KMS-11 (cell line): ENCODE measurements around the gene GAS2.
A peak's percentile ranks its signal among the peaks of the same experiment; 100 is the strongest.
"Not testable (repeated sequence)": the region's sequence is repeated elsewhere in the genome, so short reads cannot be mapped to it uniquely, and the experiment has no call there.

Experiments
- H2AFZ ChIP-seq: fragments of 200-600 bp; sonication (generic); 2 replicates; pipeline ENCODE4 v1.6.1; 2016; ENCODE audit warnings: antibody characterized with exemption, mixed run types, low read depth
- H3K27ac ChIP-seq: fragments of 200-600 bp; sonication (generic); 2 replicates; pipeline ENCODE4 v1.6.1; 2016; ENCODE audit warnings: mild to moderate bottlenecking, mixed run types
- H3K27me3 ChIP-seq: fragments of 200-600 bp; sonication (generic); 2 replicates; pipeline ENCODE4 v1.6.1; 2017; ENCODE audit warnings: mild to moderate bottlenecking, low read depth, mixed run types, moderate library complexity; ENCODE audit not compliant: insufficient read depth
- H3K36me3 ChIP-seq: fragments of 200-600 bp; sonication (generic); 2 replicates; pipeline ENCODE4 v1.6.1; 2017; ENCODE audit warnings: mild to moderate bottlenecking, mixed run types; ENCODE audit not compliant: insufficient read depth
- H3K4me1 ChIP-seq: fragments of 200-600 bp; sonication (generic); 2 replicates; pipeline ENCODE4 v1.6.1; 2016; ENCODE audit warnings: mild to moderate bottlenecking, low read depth, mixed run types; ENCODE audit not compliant: poor library complexity, severe bottlenecking
- H3K4me2 ChIP-seq: fragments of 200-600 bp; sonication (generic); 2 replicates; pipeline ENCODE4 v1.7.0; 2016; ENCODE audit warnings: mild to moderate bottlenecking, mixed run types
- H3K4me3 ChIP-seq: fragments of 200-600 bp; sonication (generic); IDR thresholded peaks from 2 replicates; pipeline ENCODE4 v1.6.1; 2017; ENCODE audit warnings: low read depth, low read length, mixed read lengths; ENCODE audit not compliant: insufficient read depth
- H3K79me2 ChIP-seq: fragments of 200-600 bp; sonication (generic); 2 replicates; pipeline ENCODE4 v1.6.1; 2016; ENCODE audit warnings: low read depth, mixed run types; ENCODE audit not compliant: insufficient read depth
- H3K9ac ChIP-seq: fragments of 200-600 bp; sonication (generic); 2 replicates; pipeline ENCODE4 v1.6.1; 2016; ENCODE audit warnings: mild to moderate bottlenecking, mixed run types
- H4K20me1 ChIP-seq: fragments of 200-600 bp; sonication (generic); 2 replicates; pipeline ENCODE4 v1.6.1; 2016; ENCODE audit warnings: mild to moderate bottlenecking, mixed run types; ENCODE audit not compliant: insufficient read depth
- CTCF ChIP-seq: fragments of 200-600 bp; sonication (generic); conservative IDR thresholded peaks from 2 replicates; pipeline ENCODE4 v1.6.1; 2017; ENCODE audit warnings: low read depth, mild to moderate bottlenecking, antibody characterized with exemption, low read length, moderate library complexity, mixed read lengths

The GAS2 gene

GRCh38 chr11:22635689-22636088 lies 30.7 kb upstream of the GAS2 start:
- no peak for TF ChIP-seq CTCF
- H3K9ac ChIP-seq: no peak overlapping the region
- H3K79me2 ChIP-seq: no peaks in the 10 kb centered on the region
- H3K27ac ChIP-seq: peak overlapping the region; percentile 40
- H3K27me3 ChIP-seq: no peaks in the 10 kb centered on the region
- no peaks in the 10 kb centered on the region for H3K36me3 ChIP-seq
- H3K4me2 ChIP-seq: peak overlapping the region; percentile 52
- no peaks in the 10 kb centered on the region for H4K20me1 ChIP-seq
- peaks cover 39% of the 10 kb centered on the region for H3K4me1 ChIP-seq
- H2AFZ ChIP-seq: peak overlapping the region; percentile 21
- H3K4me3 ChIP-seq: no peak overlapping the region

GRCh38 chr11:22640862-22641261 lies 25.5 kb upstream of the GAS2 start:
- Histone ChIP-seq H3K79me2 (no peaks in the 10 kb centered on the region), H3K27ac (no peak overlapping the region), H3K9ac (no peak overlapping the region), H3K4me2 (no peak overlapping the region), H3K27me3 (no peaks in the 10 kb centered on the region), H3K4me1 (peaks cover 10% of the 10 kb centered on the region), H3K36me3 (no peaks in the 10 kb centered on the region), H2AFZ (no peak overlapping the region), H3K4me3 (no peak overlapping the region), H4K20me1 (no peaks in the 10 kb centered on the region)
- no peak for TF ChIP-seq CTCF

GRCh38 chr11:22641559-22641958 lies 24.9 kb upstream of the GAS2 start:
- TF ChIP-seq CTCF: no peak
- Histone ChIP-seq H2AFZ (no peak overlapping the region), H3K27me3 (no peaks in the 10 kb centered on the region), H3K4me3 (no peak overlapping the region), H3K4me1 (peaks cover 3% of the 10 kb centered on the region), H3K27ac (no peak overlapping the region), H3K79me2 (no peaks in the 10 kb centered on the region), H3K9ac (no peak overlapping the region), H4K20me1 (no peaks in the 10 kb centered on the region), H3K36me3 (no peaks in the 10 kb centered on the region), H3K4me2 (no peak overlapping the region)

GRCh38 chr11:22652346-22652745 lies 14.1 kb upstream of the GAS2 start:
- not testable (repeated sequence) for H3K9ac ChIP-seq, H3K27me3 ChIP-seq, H3K27ac ChIP-seq, H2AFZ ChIP-seq, H3K4me2 ChIP-seq, H3K79me2 ChIP-seq, H3K4me3 ChIP-seq, H4K20me1 ChIP-seq, H3K36me3 ChIP-seq
- peaks cover 32% of the 10 kb centered on the region for H3K4me1 ChIP-seq

- TF ChIP-seq CTCF: no peak
- no peak overlapping the region for H3K4me3 ChIP-seq
- no peaks in the 10 kb centered on the region for H4K20me1 ChIP-seq
- no peaks in the 10 kb centered on the region for H3K36me3 ChIP-seq
- H3K4me1 ChIP-seq: peaks cover 55% of the 10 kb centered on the region
- H3K79me2 ChIP-seq: no peaks in the 10 kb centered on the region
- no peaks in the 10 kb centered on the region for H3K27me3 ChIP-seq
- peak overlapping the region; percentile 55 for H3K27ac ChIP-seq
- H2AFZ ChIP-seq: 0 out of 2 replicates have a peak overlapping the region, but pooled peaks have one; percentile 35
- no peak overlapping the region for H3K9ac ChIP-seq
- H3K4me2 ChIP-seq: peak overlapping the region; percentile 91
Observed at GRCh38 chr11:22656130-22656529, 10.3 kb upstream of the GAS2 start.
